Ovary (tissue), 3 donors: ENCODE results near the gene RNF214.

ENCODE experiments used
- EP300 ChIP-seq: sonication (generic); formaldehyde crosslinking; IDR thresholded peaks from one replicate; pipeline ENCODE4 v1.6.1; 2017; ENCODE audit warnings: antibody characterized with exemption
- POLR2A ChIP-seq: fragments of 450-650 bp; IDR thresholded peaks from one replicate; pipeline ENCODE4 v1.6.1; 2017; ENCODE audit warnings: antibody characterized with exemption, mild to moderate bottlenecking, moderate library complexity
- TF ChIP-seq, protein P1 (sequence below), 3 donors: fragments of 450-650 bp in 2 of 3; fragments of 200-600 bp in 1 of 3; IDR thresholded peaks; one replicate each; pipeline versions ENCODE4 v1.5.1 to v1.8.0; 2016 to 2022; ENCODE audit warnings: antibody characterized with exemption in 3 of 3, mild to moderate bottlenecking in 1 of 3
- donor health status: DM: no; HTN: no; CAD: no.

DNA sequence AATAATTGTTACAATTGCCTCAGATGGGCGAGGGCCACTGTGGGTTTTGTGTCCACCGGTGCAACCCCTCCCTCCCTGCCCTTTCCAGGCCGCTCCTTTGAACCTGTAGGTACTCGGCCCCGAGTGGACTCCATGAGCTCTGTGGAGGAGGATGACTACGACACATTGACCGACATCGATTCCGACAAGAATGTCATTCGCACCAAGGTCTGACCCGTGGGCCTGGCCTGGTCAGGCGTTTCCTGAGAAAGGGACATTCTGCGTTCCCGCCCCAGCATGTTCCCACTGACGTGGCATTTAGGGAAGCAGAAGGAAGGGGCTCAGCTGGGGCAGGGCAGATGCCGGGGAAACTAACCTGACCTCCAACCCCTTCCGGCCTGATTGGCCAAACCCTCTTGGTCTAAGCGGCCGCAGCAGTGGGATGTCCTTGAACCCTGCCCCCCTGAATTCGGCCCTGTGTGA is 43.8 kb upstream of the RNF214 start:
- TF ChIP-seq, protein P1, sequence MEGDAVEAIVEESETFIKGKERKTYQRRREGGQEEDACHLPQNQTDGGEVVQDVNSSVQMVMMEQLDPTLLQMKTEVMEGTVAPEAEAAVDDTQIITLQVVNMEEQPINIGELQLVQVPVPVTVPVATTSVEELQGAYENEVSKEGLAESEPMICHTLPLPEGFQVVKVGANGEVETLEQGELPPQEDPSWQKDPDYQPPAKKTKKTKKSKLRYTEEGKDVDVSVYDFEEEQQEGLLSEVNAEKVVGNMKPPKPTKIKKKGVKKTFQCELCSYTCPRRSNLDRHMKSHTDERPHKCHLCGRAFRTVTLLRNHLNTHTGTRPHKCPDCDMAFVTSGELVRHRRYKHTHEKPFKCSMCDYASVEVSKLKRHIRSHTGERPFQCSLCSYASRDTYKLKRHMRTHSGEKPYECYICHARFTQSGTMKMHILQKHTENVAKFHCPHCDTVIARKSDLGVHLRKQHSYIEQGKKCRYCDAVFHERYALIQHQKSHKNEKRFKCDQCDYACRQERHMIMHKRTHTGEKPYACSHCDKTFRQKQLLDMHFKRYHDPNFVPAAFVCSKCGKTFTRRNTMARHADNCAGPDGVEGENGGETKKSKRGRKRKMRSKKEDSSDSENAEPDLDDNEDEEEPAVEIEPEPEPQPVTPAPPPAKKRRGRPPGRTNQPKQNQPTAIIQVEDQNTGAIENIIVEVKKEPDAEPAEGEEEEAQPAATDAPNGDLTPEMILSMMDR (IDR thresholded peaks at IDR 0.05) = no peak
- TF ChIP-seq EP300 (no peak), POLR2A (no peak)
